Peyer's patch (tissue), 4 donors: ENCODE measurements around the gene NACC2.
"Not testable (repeated sequence)": the region's sequence is repeated elsewhere in the genome, so short reads cannot be mapped to it uniquely, and the experiment has no call there.

Experiments used
- CTCF ChIP-seq, 6 experiments: fragments of 450-650 bp in 4 of 6; fragments of 200-600 bp in 2 of 6; sonication (generic) in 1 of 6; IDR thresholded peaks; one replicate each; pipeline ENCODE4 v1.5.1; 2017 to 2019; ENCODE audit warnings: antibody characterized with exemption in 6 of 6, mild to moderate bottlenecking in 3 of 6, moderate library complexity in 1 of 6
- POLR2A ChIP-seq, 2 donors: fragments of 450-650 bp; IDR thresholded peaks; one replicate each; pipeline ENCODE4 v1.5.1; 2017; ENCODE audit warnings: antibody characterized with exemption in 2 of 2, mild to moderate bottlenecking in 2 of 2, moderate library complexity in 2 of 2

- TF ChIP-seq CTCF, POLR2A (IDR thresholded peaks at IDR 0.05): not testable (repeated sequence)
Observed at GRCh38 chr9:136061916-136062315, 33.2 kb downstream of the NACC2 start.
